GM18519 (cell line): Measurements from ENCODE around the gene DUSP14.

Source experiments
- ATAC-seq: cut with Tn5 transposase; IDR thresholded peaks from one replicate; pipeline ENCODE4 v1.9.1; 2021; ENCODE audit warnings: mild to moderate bottlenecking, moderate library complexity; ENCODE audit not compliant: unreplicated experiment, low FRiP score

Gene DUSP14

DNA sequence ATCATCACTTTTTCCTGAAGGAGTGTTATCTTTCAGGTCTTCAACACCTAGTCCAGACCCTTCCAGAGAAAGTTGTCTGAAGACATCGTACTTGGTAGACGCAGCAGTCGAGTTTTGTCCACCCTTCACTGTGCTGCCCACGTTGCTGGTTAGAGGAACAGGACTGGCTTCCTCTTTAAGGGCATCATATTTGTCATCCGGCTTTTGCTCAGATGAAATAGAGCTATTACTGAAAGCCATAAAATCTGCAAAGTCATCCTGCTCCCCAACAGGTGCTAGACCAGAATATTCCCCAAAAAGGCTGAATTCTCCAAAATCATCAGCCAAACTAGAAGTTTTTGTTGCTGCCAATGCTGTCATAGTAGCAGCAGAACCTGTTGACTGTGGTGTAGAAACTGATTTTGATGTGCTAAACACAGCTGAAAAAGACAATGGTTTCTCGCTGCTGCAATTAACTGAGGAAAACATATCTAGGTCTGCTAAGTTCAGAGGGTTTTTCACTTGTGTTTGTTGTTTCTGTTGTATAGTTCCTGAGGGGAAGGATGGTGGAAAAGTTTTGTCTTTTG is 63.8 kb downstream of the DUSP14 start:
- no peak for ATAC-seq

DNA sequence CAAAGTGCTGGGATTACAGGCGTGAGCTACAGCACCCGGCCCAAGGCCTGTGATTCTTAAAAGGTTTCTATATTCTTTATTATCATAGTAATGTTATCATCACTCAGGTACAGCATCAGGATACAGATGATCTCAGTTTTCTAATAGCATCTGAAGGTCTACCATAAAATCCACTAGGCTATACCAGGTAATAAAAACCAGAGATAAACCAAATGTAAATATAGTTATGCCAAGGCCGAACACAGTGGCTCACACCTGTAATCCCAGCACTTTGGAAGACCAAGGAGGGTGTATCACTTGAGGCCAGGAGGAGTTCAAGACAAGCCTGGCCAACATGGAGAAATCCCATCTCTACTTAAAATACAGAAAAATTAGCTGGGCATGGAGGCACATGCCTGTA is 65.7 kb downstream of the DUSP14 start:
- ATAC-seq: no peak

DNA sequence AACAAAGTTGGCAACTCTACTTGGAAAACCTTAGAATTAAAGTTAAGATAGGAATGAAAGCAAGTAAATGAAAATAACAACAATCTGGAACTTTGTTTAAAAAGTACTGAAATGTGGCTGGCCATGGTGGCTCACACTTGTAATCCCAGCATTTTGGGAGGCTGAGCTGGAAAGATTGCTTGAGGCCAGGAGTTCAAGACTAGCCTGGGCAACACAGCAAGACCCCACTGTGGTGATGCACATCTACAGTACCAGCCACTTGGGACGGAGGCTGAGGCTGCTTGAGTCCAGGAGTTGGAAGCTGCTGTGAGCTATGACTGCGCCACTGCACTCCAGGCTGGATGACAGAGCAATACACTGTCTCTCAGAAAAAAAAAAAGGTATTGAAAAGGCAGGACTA is 67.8 kb downstream of the DUSP14 start:
- ATAC-seq: no peak

DNA sequence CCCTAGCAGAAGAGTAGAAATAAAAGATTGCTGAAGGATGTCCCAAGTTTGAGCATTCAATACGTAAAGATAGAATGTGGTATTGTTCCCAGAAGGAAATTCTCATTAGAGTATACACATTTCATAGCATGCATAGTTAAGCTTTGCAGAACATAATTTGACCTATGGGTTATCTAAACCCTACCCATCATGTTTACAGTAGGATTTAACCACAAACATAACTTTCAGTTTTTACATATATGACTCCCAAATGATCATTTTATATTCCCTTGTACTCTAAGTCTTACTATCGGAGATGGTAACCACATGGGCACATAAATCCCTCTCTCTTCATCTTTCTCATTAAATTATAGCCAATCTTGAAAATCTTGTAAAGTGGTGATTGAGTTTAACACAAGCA is 68.6 kb downstream of the DUSP14 start:
- no peak for ATAC-seq

DNA sequence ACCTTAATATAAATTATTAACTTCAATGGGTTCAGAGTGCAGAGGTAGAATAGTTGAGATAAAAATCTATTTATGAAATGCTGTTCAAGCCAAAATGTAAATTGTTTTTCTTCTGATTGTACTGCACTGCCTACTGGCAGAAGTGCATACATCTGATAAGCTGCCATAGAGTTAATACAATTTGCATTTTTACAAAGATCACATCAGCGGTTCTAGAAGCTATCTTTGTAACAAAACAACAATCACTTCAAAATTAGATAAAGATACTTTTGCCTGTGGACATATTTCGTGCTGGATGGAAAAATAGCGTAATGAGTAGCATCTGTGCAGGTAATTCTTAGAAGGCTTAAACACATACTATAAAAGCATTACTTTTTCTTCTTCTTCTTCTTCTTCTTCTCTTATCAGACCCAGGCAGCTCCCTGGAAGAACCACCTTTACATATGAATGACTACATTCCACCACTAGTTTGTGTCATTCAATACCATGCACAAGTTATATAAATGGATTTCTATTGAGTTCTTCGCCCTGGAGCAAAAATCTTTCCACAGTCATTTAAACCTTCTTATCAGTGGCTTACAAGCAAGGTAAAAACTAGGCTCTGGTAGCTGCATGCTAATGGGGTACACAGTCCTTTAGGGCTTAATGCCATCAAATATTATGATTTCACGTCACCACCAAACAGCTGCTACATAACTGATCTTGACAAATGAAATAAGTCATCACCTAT is 72.5 kb downstream of the DUSP14 start:
- ATAC-seq: no peak
